GM12878 (cell line): ENCODE results near the gene NHS. TPM values are rescaled to one million over a fixed set of nuclear protein-coding genes. Genes with fewer than 3 reads are reported as not detected.

ENCODE experiments used
- ATAC-seq: fragments of 200-7000 bp; cut with Tn5 transposase; 3 replicates; pipeline ENCODE4 v1.9.1; 2020; ENCODE audit warnings: mild to moderate bottlenecking, moderate library complexity
- BruUV-seq: library from RNA; stranded (reverse); fragments of 400-500 nt; replicated peaks from 2 replicates; lab custom pipeline; 2021; lab: Mats Ljungman, UMichigan
- CTCF ChIA-PET: fragments of 300-600 bp; sonication (Branson Sonifier 250); formaldehyde crosslinking; extraction: SDS; loops from one replicate; lab custom pipeline; 2021; ENCODE audit warnings: inconsistent platforms; lab: Yijun Ruan, JAX
- POLR2A ChIA-PET: fragments of 350-600 bp; formaldehyde crosslinking; extraction: SDS; loops from one replicate; lab custom pipeline; 2021; ENCODE audit warnings: inconsistent platforms; lab: Charles Lee
- RAD21 ChIA-PET: fragments of 300-600 bp; sonication (Branson Sonifier 250); formaldehyde crosslinking; loops from one replicate; lab custom pipeline; 2023; ENCODE audit warnings: antibody characterized with exemption; ENCODE audit not compliant: unreplicated experiment; lab: Charles Lee
- SMC1A ChIA-PET: fragments of 300-600 bp; sonication (Branson Sonifier 250); formaldehyde crosslinking; loops from one replicate; lab custom pipeline; 2023; ENCODE audit not compliant: unreplicated experiment, uncharacterized antibody; lab: Charles Lee
- DNase-seq: peaks from one replicate; pipeline ENCODE4 v3.0.0-alpha.2; 2011; ENCODE audit warnings: low read depth, low spot score
- FAIRE-seq: peaks from 3 replicates; lab custom pipeline; 2011; peaks lifted over from hg19 to GRCh38; lab: Jason Lieb, UNC
- H2AFZ ChIP-seq: 2 replicates; pipeline ENCODE4 v1.6.0; 2011; ENCODE audit warnings: low read depth, low read length, control low read depth; ENCODE audit not compliant: control insufficient read depth
- H3K27ac ChIP-seq: 2 replicates; pipeline ENCODE4 v1.5.1; 2011; ENCODE audit warnings: control low read depth; ENCODE audit not compliant: control insufficient read depth, insufficient read depth
- H3K27me3 ChIP-seq, 2 experiments: replicated peaks in 1 of 2; 2 replicates each; pipeline versions ENCODE4 v1.6.0 to v1.6.1; 2011; ENCODE audit warnings: low read length in 1 of 2; ENCODE audit not compliant: control insufficient read depth in 2 of 2, insufficient read depth in 2 of 2
- H3K36me3 ChIP-seq, 2 experiments: 2 replicates each; pipeline ENCODE4 v1.5.1; 2011; ENCODE audit warnings: low read length in 1 of 2; ENCODE audit not compliant: control insufficient read depth in 2 of 2, insufficient read depth in 2 of 2
- H3K4me1 ChIP-seq: 2 replicates; pipeline ENCODE4 v1.6.1; 2011; ENCODE audit warnings: mild to moderate bottlenecking, low read length, moderate library complexity, mixed read lengths; ENCODE audit not compliant: control insufficient read depth, insufficient read depth
- H3K4me2 ChIP-seq: 2 replicates; pipeline ENCODE4 v1.6.0; 2011; ENCODE audit warnings: control low read depth; ENCODE audit not compliant: control insufficient read depth, insufficient read depth
- H3K4me3 ChIP-seq: fragments of 200-600 bp; sonication (generic); 2 replicates; pipeline ENCODE4 v1.5.1; 2016
- H3K79me2 ChIP-seq: 2 replicates; pipeline ENCODE4 v1.6.0; 2011; ENCODE audit warnings: low read length; ENCODE audit not compliant: control insufficient read depth, insufficient read depth
- H3K9ac ChIP-seq: 2 replicates; pipeline ENCODE4 v1.8.0; 2011; ENCODE audit warnings: low read length, control low read depth, mixed read lengths; ENCODE audit not compliant: control insufficient read depth, insufficient read depth
- H3K9me3 ChIP-seq: replicated peaks from 3 replicates; pipeline ENCODE4 v1.5.1; 2011; ENCODE audit warnings: mild to moderate bottlenecking, low read length; ENCODE audit not compliant: control insufficient read depth, insufficient read depth
- H4K20me1 ChIP-seq: 2 replicates; pipeline ENCODE4 v1.6.0; 2011; ENCODE audit not compliant: control insufficient read depth, insufficient read depth
- EED ChIP-seq: sonication (generic); IDR thresholded peaks from 2 replicates; pipeline ENCODE4 v1.6.1; 2016; ENCODE audit warnings: antibody characterized with exemption, low read depth
- JUNB ChIP-seq: IDR thresholded peaks from 2 replicates; pipeline ENCODE4 v1.6.1; 2016; ENCODE audit warnings: antibody characterized with exemption, mild to moderate bottlenecking
- KAT2A ChIP-seq: conservative IDR thresholded peaks from 2 replicates; pipeline ENCODE4 v1.6.1; 2011; ENCODE audit warnings: low read depth, low read length; ENCODE audit not compliant: control insufficient read depth
- KLF5 ChIP-seq: fragments of 450-650 bp; IDR thresholded peaks from 2 replicates; pipeline ENCODE4 v1.6.1; 2014; ENCODE audit warnings: mild to moderate bottlenecking; ENCODE audit not compliant: partially characterized antibody
- NFXL1 ChIP-seq: fragments of 450-650 bp; IDR thresholded peaks from 2 replicates; pipeline ENCODE4 v1.6.1; 2017; ENCODE audit warnings: antibody characterized with exemption, mild to moderate bottlenecking, borderline replicate concordance
- SP1 ChIP-seq: IDR thresholded peaks from one replicate; pipeline ENCODE4 v1.6.1; 2011; ENCODE audit warnings: low read depth, low read length
- SREBF2 ChIP-seq: IDR thresholded peaks from 2 replicates; pipeline ENCODE4 v1.6.1; 2012; ENCODE audit warnings: mild to moderate bottlenecking, low read length
- WGBS: methylation state at CpG from one replicate; pipeline ENCODE4 v1.1.6; 2016; ENCODE audit warnings: low lambda C conversion rate; ENCODE audit not compliant: insufficient replicate concordance, insufficient coverage; ENCODE audit errors: missing lambda C conversion rate; 5-methylcytosine and 5-hydroxymethylcytosine counted together
- in situ Hi-C: fragments of 300-500 bp; cut with MboI; formaldehyde crosslinking; loops from 9 replicates; pipeline ENCODE4 v1.14.3; 2018; ENCODE audit warnings: mixed read lengths
- intact Hi-C: fragments of 100-400 bp; cut with micrococcal nuclease; formaldehyde crosslinking; loops from one replicate; pipeline ENCODE4 v1.14.2; 2022; ENCODE audit not compliant: unreplicated experiment
- polyA plus RNA-seq, 11 experiments: library from polyadenylated mRNA; depleted of rRNA in 4 of 11; unstranded in 6 of 11; stranded (reverse) in 5 of 11; fragments of >200 nt; fragmentation: Nextera tagmentation in 4 of 11; fragmentation: Illumina TruSeq in 1 of 11; extraction: Ambion mirVana in 4 of 11; extraction: Trizol in 1 of 11; gene quantifications; 1 replicate in 1 of 11; 2 replicates in 10 of 11; pipeline versions ENCODE4 v1.2.1 to v1.2.3, GENCODE V29; 2011 to 2016; ENCODE audit warnings: inconsistent platforms in 2 of 11, missing spikeins in 2 of 11, low read depth in 1 of 11
- total RNA-seq, 4 experiments: library from RNA; depleted of rRNA in 3 of 4; stranded (reverse); fragments of >200 nt in 3 of 4; fragmentation: Illumina TruSeq in 1 of 4; extraction: Trizol in 1 of 4; gene quantifications; 2 replicates each; pipeline versions ENCODE4 v1.2.1 to v1.2.3, GENCODE V29; 2013 to 2021
- TF ChIP-seq, protein P1 (sequence below): IDR thresholded peaks from 2 replicates; pipeline ENCODE4 v1.6.1; 2012; ENCODE audit warnings: low read length, inconsistent platforms

The NHS gene
- total and polyA plus RNA-seq, 10 of the 15 experiments (the other 5 are each of a cell fraction or from before 2014, with no cell fraction given): under 0.01 to 0.07 (median 0.03) TPM; not detected in 7

DNA sequence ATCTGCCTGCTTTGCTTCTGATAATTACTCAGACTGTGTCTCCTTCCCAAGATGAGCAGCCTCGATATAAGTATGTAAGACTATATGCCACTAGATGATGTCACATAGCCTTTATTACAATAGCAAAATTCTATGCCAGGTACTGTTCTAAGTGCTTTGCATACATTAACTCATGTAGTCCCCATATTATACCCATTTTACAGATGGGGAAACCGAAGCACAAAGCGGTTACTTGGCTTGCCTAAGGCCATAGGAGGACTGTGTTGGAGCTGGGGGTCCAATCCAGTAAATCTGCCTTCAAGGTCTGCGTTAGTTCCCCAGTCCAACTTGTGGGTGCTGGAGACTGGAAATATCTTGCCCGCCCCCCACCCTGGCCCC lies 361.5 kb downstream of the NHS start:
- 56% methylated on average over 5 of the region's 5 CpGs for WGBS
- POLR2A ChIA-PET: no interaction called here
- Histone ChIP-seq H3K9me3 (no peaks in the 10 kb centered on the region), H3K27me3 (no peaks in the 10 kb centered on the region), H3K4me1 (no peaks in the 10 kb centered on the region), H3K36me3 (no peaks in the 10 kb centered on the region), H3K4me3 (peak overlapping the region; percentile 16; the same call in 1 of the 2 replicates), H3K27ac (no peak overlapping the region), H3K4me2 (peak overlapping the region; percentile 42), H3K79me2 (no peaks in the 10 kb centered on the region; the same call in 1 of the 2 replicates), H2AFZ (peak overlapping the region; percentile 54)
- no TSS peak for BruUV-seq
- CTCF ChIA-PET: interaction anchor here (1.5 kb wide), 1 partner anchor 21 kb away, joined by 3 read pairs; no protein-coding TSS in a partner anchor
- ATAC-seq: no peak
- in situ Hi-C loops: no loop called here
- RAD21 ChIA-PET: no interaction called here
- no peak for TF ChIP-seq SP1
- TF ChIP-seq SREBF2: no peak
- no peak for TF ChIP-seq KAT2A
- no peak for TF ChIP-seq KLF5
- no peak for TF ChIP-seq EED
- TF ChIP-seq JUNB: no peak
- TF ChIP-seq, protein P1, sequence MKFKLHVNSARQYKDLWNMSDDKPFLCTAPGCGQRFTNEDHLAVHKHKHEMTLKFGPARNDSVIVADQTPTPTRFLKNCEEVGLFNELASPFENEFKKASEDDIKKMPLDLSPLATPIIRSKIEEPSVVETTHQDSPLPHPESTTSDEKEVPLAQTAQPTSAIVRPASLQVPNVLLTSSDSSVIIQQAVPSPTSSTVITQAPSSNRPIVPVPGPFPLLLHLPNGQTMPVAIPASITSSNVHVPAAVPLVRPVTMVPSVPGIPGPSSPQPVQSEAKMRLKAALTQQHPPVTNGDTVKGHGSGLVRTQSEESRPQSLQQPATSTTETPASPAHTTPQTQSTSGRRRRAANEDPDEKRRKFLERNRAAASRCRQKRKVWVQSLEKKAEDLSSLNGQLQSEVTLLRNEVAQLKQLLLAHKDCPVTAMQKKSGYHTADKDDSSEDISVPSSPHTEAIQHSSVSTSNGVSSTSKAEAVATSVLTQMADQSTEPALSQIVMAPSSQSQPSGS: no peak
- TF ChIP-seq NFXL1: no peak
- TF ChIP-seq, all 136 proteins: peak for 0
- SMC1A ChIA-PET: no interaction called here
- DNase-seq (no peak), FAIRE-seq (no peak)
- no peak overlapping the region for H3K9ac ChIP-seq
- intact Hi-C loops: no loop called here
- no peaks in the 10 kb centered on the region for H4K20me1 ChIP-seq
